Activated CD4-positive, alpha-beta T cell treated with anti-CD3 and anti-CD28 coated beads, Interleukin-2, amount 50 U/mL, for 1 hour (primary cell): ENCODE data around the gene DZANK1.
A peak's percentile ranks its signal among the peaks of the same experiment; 100 is the strongest.
"Not testable (repeated sequence)": the region's sequence is repeated elsewhere in the genome, so short reads cannot be mapped to it uniquely, and the experiment has no call there.

Source experiments
- DNase-seq: peaks from one replicate; pipeline ENCODE4 v3.0.0-alpha.2; 2020

The DZANK1 gene

DNA sequence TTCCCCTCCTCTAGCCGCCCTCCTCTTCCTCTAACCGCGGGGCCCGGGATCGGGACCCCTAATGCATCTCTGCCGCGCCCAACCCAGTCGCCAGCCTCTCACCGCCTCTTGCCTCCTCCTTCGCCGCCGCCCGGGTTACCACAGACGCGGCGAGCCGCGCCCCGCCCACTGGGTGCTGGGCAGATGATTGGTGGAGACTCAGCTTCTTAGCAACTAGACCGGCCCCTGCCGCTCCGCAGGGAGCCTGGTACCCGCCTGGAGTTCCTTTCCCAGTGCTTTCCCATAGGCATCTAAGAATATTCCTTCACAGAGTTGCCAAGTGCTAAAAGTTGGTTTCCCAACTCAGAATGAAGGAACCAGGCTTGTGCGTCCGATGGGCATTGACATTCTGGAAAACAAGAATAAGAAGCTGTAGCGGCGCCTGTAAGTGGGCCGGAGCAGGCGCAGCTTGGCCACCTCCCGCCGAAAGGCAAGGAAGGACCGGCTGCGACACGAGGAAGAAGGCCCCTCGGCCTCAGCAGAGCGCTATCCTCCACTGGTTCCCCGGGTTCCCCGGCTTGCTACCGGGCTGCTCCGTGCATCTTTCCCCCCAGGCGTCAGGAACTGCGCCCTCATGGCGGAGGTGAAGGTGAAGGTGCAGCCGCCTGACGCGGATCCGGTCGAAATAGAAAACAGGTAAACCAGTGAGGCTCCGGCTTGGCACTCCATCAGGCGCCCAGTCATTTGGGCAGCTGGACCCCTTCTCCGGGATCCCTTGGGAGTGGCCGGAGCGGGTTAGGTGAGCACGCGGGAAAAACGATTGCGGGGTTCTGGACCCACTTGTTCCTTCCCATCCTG, at the start of gene DZANK1, which contains the start of gene POLR3F:
Gene DZANK1, minus strand, starts transcription at position 137 of the 837 bp plus-strand sequence. CDS start 1,672 bp downstream, outside the sequence.
Gene POLR3F, plus strand, starts transcription at position 497 of the 837 bp plus-strand sequence. Its CDS starts 117 bp downstream, at position 614.
- peak; percentile 91 for DNase-seq

DNA sequence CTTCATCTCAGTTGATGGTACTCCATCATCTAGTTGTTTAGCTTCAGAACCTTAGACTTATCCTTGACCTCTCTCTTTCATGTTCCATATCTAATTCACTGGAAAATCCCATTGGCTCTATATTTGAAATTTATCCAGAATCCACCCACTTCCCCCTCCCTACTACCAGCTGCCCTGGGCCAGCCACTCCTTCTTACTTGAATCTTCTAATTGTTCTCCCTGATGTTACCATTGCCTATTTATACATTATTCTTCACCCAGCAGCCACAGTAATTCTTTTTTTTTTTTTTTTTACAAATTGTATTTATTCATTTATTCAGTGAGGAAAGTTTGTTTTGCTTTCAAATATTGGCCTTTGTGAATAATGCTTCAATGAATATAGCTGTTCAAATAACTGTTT, 49.1 kb upstream of the DZANK1 start:
- DNase-seq = no peak

DNA sequence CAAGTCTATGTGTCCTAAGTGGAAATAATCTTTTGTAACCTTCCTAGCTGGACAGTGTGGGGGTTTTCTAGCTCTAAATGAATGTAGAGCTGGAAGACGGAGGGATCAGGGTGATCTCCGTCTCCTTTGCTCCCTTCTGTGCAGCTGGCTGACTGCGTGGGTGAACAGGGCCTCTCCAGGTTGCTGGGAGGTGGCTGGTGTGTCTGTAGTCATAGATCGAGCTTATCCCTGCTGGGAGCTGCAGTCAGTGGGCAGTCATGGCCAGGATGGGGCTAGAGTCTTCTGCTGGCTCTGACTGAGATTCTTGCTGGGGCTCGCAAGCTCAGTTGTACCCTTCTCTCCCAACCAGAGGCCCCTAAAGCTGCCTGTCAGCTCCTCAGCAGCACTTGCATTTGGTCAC, 47.3 kb upstream of the DZANK1 start:
- DNase-seq = no peak

DNA sequence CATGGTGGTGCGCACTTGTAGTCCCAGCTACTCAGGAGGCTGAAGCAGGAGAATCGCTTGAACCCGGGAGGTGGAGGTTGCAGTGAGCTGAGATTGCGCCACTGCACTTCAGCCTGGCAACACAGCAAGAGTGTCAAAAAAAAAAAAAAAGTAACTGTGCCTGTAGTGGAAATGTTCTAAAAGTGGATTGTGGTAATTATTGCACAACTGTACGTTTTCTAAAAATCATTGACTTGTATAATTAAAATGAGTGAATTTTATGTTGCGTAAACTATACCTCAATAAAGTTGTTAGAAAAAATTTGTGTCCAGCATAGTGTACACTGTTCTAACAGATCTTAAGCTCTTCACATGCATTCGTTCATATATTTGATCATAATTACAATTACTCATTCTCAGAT, 46.4 kb upstream of the DZANK1 start:
- DNase-seq = no peak

DNA sequence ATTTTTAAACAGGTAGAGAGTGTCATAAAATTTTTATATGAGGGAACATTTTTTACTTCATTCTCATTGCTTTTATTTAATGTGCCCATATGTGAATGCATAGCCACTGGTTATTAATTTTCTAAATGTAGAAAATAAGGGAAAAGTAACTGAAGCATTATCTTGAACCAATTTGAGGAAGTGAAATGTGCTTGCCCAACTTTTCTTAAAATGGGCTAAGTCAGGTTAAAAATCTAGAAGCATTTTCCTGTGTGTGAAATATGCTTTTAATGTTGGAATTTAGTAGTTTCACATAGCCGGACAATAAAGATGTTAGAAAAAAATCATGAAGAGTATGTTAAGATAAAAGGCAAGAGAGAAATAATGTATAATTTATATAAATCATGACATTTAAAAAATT, 44.7 kb upstream of the DZANK1 start:
- no peak for DNase-seq

DNA sequence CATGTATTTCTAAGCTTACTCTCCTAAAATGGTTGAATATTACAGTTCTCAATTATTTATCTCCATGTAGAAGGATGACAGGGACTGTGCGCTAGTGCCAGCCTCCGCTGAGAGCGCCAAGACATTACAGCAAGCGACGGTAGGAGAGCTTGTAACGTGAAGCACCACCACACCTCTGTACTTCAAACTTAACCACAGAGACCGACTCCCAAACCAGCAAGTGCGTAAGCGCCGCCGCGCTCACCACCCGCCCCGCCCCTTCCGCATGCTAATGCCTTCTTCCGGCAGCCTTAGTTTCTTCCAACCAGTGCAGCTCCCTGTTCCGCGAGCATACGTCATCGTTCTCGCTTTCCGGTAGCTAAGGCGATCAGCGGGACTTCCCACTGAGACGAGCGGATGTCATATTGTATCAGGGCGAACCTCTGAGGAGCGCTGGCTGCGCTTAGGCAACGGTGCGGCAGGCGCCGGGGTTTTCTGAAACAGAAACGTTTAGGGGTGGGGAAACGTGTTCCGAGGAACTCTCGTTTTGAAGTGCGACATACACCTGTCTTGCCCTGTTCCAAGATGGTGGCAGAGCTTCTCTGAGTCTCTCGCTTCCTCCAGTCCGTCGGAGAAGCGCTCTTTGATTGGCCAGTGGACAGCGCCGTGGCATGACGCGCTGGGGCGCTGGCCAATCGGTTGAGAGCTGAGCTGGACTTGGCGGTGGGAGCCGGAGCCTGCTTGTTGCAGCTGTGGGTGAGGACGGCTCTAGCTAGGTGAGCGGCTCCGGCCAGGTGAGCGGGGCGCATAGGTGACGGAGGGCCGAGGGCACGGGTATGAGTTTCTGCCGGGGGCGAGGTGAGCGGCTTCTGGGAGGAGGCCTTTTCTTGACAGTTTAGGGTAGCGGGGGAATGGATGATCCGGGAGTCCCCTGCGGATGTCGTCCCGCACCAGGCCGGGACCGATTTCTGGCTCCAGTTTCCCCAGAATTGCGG, 40.7 kb upstream of the DZANK1 start, which contains the start of gene SEC23B:
Gene SEC23B, plus strand, starts transcription at position 723 of the 974 bp plus-strand sequence. CDS start 2,896 bp downstream, outside the sequence.
- peak; percentile 98 for DNase-seq

DNA sequence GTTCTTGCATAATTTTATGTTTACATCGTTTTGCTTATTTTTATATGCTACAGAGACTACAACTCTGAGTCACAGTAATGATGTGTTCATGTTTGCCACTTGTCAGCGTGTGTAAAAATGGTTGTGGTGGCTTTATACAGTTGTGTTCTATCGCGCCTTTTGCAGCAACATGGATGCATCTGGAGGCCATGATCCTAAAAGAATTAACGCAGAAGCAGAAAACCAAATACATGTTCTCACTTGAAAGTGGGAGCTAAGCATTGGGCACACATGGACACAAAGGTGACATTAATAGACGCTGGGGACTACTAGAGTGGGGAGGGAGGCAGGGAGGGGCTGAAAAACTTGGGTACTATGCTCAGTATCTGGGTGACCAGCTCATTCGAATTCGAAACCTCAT, 39.9 kb upstream of the DZANK1 start:
- DNase-seq = peak; percentile 8

DNA sequence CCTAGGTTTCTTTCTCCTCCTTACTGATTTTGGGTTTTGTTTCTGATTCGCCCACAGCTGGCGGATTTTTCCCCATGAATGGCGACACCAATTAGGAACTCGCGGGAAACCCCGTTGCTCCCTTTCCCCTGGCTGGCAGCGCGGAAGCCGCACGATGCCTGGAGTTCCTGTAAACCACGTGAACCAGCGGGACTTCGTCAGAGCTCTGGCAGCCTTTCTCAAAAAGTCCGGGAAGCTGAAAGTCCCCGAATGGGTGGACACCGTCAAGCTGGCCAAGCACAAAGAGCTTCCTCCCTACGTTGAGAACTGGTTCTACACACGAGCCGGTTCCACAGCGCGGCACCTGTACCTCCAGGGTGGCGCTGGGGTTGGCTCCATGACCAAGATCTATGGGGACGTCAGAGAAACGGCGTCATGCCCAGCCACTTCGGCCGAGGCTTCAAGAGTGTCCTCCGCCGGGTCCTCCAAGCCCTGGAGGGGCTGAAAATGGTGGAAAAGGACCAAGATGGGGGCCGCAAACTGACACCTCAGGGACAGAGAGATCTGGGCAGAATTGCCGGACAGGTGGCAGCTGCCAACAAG, 37.7 kb upstream of the DZANK1 start:
- DNase-seq = no peak

DNA sequence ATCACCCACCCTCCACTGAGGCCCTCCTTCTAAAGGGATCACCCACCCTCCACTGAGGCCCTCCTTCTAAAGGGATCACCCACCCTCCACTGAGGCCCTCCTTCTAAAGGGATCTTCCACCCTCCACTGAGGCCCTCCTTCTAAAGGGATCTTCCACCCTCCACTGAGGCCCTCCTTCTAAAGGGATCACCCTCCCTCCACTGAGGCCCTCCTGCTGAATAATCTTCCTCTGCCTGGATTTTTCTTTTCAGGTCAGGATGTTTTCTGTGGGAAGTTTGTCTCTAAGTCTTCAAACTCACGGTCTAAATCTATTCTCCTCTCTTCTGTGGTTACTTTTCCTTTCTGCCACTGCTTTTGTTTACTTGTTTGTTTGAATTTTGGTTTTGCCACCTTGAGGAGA, 34.8 kb upstream of the DZANK1 start:
- DNase-seq = not testable (repeated sequence)

DNA sequence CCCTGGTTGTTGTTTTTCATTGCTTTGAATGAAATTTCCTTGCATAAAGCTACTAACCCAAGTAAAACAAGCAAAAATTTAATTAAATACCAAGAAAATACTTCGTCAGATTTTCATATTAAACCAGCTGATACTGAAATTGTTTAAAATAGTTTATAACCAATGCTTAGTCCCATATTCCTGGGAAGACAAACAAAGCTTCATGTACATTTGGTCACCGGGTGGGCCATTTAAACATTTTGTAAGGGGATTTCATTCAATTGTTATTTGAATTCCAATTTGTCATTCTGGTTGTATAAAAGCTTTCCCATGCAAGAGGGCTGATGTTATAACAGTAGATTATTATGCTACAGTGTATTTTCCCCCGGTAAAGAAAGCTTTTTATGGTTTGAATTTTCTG, 30.8 kb upstream of the DZANK1 start:
- DNase-seq = no peak

DNA sequence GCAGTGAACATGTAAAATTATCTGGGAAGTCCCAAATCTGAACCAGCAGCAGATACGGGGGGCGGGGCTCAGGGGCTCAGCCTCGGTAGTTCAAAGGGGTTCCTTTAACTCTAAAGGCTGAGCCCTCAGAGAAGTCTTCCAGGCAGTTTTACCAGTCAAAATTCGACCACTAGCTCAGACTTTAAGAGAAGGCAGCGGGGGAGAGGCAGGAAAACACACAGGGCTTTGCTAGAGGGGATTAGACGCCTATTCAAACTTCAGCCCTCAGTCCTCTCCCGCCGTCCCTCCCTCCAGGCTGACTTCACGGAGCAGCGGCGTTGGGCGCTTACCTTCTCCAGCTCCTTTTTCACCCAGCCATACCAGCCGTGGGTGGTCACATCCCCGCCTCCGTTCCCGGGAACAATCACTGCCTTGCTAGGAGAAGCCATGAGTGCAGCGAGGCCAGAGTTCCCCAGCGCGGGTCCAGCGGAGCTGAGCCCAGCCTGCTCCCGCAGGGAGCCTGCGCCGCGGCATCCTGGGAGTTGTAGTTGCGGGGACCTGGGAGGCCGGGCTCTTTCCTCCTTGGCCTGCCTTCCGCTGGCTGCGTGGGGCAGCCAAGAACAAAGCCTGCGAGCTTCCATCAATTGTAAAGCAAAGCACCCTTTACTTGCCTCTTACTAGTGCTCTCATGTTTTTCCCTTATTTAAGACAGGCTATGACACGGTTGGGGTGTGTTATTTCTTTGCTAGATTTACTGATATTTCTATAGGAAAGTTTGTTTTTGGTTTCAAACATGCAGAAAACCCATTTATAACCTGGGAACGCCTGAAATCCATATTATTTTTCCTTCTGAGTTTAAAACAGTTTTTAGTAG, 30.1 kb upstream of the DZANK1 start, which contains the start of gene RBBP9:
Gene RBBP9, minus strand, starts transcription at position 486 of the 853 bp plus-strand sequence. Its CDS starts 58 bp downstream, at position 428.
- DNase-seq = peak; percentile 66

DNA sequence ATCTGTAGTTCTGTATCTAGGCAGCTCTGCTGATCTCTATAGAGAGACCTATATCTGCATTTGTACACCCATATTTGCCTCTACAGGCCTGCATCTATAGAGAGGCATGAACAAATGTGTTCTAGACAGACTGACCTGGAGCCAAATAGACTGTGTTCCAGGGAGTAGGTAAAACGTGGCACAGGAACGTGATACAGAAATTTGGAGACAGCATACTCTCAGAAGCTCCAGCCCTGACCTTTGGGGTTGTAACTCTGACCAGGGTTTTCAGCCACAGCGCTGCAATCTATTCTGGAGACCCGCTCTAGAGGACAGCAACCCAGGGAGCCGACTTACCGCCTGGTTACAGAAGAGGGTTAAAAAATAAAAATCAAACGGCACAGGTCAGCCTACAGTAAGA, 29.2 kb upstream of the DZANK1 start:
- DNase-seq = no peak

DNA sequence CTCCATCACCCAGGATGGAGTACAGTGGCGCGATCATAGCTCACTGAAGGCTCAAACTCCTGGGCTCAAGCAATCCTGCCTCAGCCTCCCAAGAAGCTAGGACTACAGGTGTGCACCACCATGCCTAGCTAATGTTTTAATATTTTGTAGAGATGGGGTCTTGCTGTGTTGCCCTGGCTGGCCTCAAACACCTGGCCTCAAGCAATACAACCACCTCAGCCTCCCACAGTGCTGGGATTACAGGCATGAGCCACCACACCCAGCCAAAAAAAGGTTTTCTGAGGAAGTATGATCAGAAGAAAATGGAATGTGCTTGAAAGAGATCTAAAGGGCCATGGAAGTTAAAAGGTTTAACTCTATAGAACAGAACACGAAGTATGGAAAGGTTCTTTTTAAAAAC, 21.5 kb upstream of the DZANK1 start:
- no peak for DNase-seq

DNA sequence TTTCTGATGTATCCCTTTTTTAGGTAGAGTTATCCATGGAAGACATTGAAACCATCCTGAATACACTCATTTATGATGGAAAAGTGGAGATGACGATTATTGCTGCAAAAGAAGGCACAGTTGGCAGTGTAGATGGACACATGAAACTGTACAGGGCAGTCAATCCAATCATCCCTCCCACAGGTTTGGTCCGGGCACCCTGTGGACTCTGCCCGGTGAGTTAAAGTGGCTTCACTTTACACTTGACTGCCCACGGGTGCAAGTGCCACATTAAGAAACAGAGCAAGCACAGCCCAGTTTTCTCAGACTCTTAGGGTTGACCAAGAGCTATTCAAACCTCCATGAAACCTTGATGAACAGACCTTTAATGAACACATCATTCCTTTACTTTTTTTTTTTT, 14.8 kb upstream of the DZANK1 start:
- no peak for DNase-seq

DNA sequence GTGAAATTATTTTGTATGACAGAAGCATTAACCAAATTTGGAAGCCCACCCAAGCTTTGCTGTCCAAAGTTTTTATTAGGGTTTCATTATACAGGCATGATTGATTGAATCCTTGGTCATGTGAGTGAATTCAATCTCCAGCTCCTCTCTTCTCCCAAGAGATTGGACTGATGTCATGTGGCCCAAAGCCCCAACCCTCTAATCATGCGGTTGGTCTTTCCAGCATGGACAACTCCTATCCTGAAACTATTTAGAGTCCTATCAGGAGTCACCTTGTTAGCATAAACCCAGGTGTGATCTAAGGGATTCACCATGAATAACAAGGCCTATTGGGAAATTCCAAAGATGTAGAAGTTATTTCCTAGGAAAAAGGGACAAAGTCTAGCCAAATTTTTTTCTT, 11.0 kb upstream of the DZANK1 start:
- DNase-seq = no peak

DNA sequence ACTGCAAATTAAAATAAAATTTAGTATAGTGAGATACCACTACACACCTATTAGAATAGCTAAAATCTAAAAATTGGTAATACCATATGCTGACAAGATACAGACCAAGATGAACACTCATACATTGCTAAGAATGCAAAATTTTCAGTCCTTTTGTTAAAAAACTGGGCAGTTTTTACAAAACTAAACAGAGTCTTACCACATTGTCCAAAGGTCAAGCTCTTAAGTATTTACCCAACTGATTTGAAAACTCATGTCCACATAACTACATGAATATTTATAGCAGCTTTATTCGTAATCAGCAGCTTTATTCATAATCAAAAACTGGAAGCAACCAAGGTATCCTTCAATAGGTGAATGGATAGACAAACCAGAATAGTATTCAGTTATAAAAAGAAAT, 10.4 kb upstream of the DZANK1 start:
- no peak for DNase-seq

DNA sequence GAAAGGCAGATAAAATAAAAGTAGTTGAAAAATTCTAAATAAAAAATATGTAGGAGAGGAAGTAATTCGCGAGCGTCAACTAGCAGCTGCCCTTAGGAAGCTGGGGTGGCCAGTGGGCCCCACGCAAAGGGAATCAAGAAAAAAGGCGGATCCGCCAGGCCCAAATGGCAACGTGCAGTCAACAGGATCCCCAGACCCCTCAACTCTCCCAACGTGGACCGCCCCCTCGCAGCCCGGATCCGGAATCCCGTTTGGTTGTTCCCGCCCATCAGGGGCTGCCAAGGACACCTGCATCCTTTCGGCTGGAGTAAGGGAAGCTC, 296 bp downstream of the DZANK1 start:
- no peak for DNase-seq

DNA sequence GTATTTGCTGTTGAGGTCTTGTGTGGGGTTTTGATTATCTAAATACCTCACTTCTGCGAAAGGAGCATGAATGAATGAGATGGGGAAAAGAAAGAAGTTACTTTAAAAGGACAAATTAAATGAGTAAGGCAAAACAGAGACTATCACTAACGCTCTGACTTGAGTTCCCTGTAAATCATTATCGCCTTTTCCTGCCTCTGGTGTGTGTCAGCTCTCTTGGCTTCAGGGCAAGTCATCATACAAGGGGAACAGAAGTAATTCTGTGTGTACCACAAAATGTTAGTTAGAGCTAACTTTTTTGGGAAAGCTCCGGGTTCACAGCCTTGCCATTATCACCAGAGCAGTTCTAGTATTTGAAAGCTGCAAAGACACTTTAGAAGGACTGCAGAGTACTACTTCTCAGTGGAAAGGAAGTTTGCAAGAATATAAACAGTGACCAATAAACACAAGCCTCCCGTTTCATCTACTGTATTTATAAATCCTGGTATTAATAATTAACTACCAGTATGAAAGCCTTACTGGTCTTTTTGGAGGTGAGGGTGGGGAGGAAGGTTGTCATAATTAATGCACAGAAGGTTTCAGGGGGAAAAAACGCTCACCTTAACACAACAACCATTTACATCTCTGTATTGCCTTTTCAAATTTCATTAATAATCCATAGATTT, 1.2 kb downstream of the DZANK1 start:
- no peak for DNase-seq

DNA sequence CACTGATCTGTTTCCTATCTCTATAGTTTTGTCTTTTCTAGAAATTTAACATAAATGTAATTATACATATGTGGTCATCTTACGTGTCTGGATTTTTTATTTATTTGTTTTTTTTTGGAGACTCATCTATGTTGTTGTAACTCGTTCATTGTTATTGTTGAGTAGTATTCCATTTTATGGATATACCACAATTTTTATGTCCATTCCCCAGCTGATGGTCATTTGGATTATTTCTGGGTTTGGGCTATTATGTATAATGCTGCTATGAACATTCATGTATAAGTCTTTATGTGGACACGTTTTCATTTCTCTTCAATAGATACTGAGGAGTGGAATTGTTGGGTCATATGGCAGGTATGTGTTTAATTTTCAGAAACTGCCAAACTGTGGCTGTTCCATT, 10.2 kb downstream of the DZANK1 start:
- no peak for DNase-seq

DNA sequence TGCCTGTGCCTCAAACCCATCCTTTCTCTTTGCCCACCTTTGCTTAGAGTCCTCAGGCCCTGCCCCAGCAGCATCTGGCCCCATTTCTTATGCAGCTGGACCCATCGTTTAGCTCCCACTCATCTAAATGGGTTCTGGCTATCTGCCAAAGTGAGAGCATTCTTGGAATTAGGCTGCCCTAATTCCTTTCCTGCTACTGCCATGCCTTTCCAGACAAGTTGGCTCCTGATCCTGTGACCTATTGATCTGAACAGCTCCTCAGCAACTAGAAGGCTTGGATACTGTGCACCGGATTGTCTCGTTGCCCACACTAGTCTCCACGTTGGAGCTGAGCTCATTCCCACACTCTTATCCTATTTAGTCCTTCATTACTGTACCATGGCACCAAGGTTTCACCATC, 22.9 kb downstream of the DZANK1 start:
- DNase-seq = no peak

DNA sequence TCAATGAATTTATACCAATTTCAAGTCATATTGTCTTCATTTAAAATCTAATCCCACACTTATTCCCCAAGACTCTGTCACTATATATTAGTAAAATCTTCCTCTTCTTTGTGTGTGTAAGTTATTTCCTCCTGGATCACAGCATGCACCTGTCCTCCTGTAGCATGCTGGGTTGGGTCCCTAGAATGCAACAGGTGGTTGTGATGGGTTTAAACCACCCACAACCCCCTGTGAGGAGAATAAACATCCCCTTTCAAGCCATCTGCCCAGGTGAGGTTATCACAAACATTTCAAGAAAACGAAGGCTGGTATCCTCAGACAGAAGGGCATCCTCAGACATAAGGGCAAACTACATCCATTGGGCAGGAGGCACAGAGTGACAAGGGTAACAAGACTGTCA, 26.4 kb downstream of the DZANK1 start:
- DNase-seq = no peak

DNA sequence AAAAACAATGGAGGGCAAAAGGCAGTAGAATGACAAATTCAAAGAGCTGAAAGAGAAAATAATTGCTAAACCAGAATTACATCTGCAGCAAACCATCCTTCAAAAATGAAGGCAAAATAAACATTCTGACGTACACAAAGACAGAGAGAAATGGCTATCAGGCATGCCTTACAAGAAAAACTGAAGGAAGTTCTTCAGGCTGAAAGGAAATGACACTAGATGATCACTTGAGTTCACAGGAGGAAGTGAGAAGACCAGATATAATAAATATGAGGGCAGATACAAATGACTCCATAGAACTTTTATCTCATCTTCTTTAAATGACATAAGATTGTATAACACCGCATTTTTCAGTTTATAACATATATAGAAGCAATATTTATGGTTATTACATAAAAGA, 30.0 kb downstream of the DZANK1 start:
- DNase-seq = no peak
